Neuron (in vitro differentiated cells): ENCODE measurements around the gene CDIP1.

Experiments
- H2AFZ ChIP-seq: one replicate; pipeline ENCODE4 v1.6.1; 2013; ENCODE audit warnings: low read depth, mild to moderate bottlenecking, inconsistent platforms, low read length, moderate library complexity
- H3K27me3 ChIP-seq: one replicate; pipeline ENCODE4 v1.6.1; 2013; ENCODE audit warnings: low read length; ENCODE audit not compliant: insufficient read depth
- H3K36me3 ChIP-seq: one replicate; pipeline ENCODE4 v1.6.1; 2013; ENCODE audit warnings: low read length; ENCODE audit not compliant: insufficient read depth
- H3K4me1 ChIP-seq: one replicate; pipeline ENCODE4 v1.6.1; 2013; ENCODE audit warnings: low read length; ENCODE audit not compliant: insufficient read depth
- H3K4me3 ChIP-seq: 2 replicates; pipeline ENCODE4 v1.5.1; 2013; ENCODE audit warnings: mild to moderate bottlenecking, low read length, moderate library complexity
- H3K9me3 ChIP-seq: one replicate; pipeline ENCODE4 v1.6.1; 2013; ENCODE audit warnings: low read length

CDIP1 gene

GRCh38 chr16:4465977-4466779 lies 72.4 kb downstream of the CDIP1 start:
- H2AFZ ChIP-seq, result no peak overlapping the region
- no peak overlapping the region for H3K4me3 ChIP-seq
- H3K9me3 ChIP-seq, result no peaks in the 10 kb centered on the region
- H3K4me1 ChIP-seq, result peaks cover 3% of the 10 kb centered on the region
- no peaks in the 10 kb centered on the region for H3K36me3 ChIP-seq
- H3K27me3 ChIP-seq, result no peaks in the 10 kb centered on the region

- no peak overlapping the region for H2AFZ ChIP-seq
- no peaks in the 10 kb centered on the region for H3K9me3 ChIP-seq
- H3K27me3 ChIP-seq, result no peaks in the 10 kb centered on the region
- H3K4me3 ChIP-seq, result no peak overlapping the region
- peaks cover 7% of the 10 kb centered on the region for H3K4me1 ChIP-seq
- H3K36me3 ChIP-seq, result no peaks in the 10 kb centered on the region
These were observed 74.9 kb downstream of the CDIP1 start for GRCh38 chr16:4463522-4464163.

GRCh38 chr16:4461250-4462085 lies 77.1 kb downstream of the CDIP1 start:
- no peak overlapping the region for H3K4me3 ChIP-seq
- H3K4me1 ChIP-seq, result peaks cover 7% of the 10 kb centered on the region
- H3K27me3 ChIP-seq, result no peaks in the 10 kb centered on the region
- no peak overlapping the region for H2AFZ ChIP-seq
- H3K9me3 ChIP-seq, result no peaks in the 10 kb centered on the region
- H3K36me3 ChIP-seq, result peaks cover 10% of the 10 kb centered on the region

GRCh38 chr16:4460936-4461249 lies 77.7 kb downstream of the CDIP1 start:
- Histone ChIP-seq H3K36me3 (peaks cover 16% of the 10 kb centered on the region), H3K27me3 (no peaks in the 10 kb centered on the region), H3K4me1 (peaks cover 7% of the 10 kb centered on the region), H3K4me3 (no peak overlapping the region), H3K9me3 (no peaks in the 10 kb centered on the region), H2AFZ (no peak overlapping the region)
